SJSA1 (cell line): ENCODE results near the gene SMIM23. TPM values are rescaled to one million over a fixed set of nuclear protein-coding genes. Genes with fewer than 3 reads are reported as not detected.
A peak's percentile ranks its signal among the peaks of the same experiment; 100 is the strongest.

ENCODE experiments used
- DNase-seq, 2 experiments: peaks; one replicate each; pipeline ENCODE4 v3.0.0-alpha.2; 2015 to 2020; ENCODE audit warnings: low spot score in 2 of 2, low read depth in 1 of 2
- H3K27ac ChIP-seq: fragments of 250-450 bp; sonication (Bioruptor Pico); 2 replicates; pipeline ENCODE4 v1.5.1; 2020; ENCODE audit warnings: mild to moderate bottlenecking, moderate library complexity
- H3K27me3 ChIP-seq: fragments of 250-450 bp; sonication (Bioruptor Pico); replicated peaks from 2 replicates; pipeline ENCODE4 v1.5.1; 2020; ENCODE audit warnings: mild to moderate bottlenecking, moderate library complexity
- H3K36me3 ChIP-seq: fragments of 250-450 bp; sonication (Bioruptor Pico); 2 replicates; pipeline ENCODE4 v1.5.1; 2020; ENCODE audit warnings: mild to moderate bottlenecking
- H3K4me1 ChIP-seq: fragments of 250-450 bp; sonication (Bioruptor Pico); replicated peaks from 2 replicates; pipeline ENCODE4 v1.6.1; 2021; ENCODE audit warnings: mild to moderate bottlenecking
- H3K4me3 ChIP-seq: fragments of 250-450 bp; sonication (Bioruptor Pico); 2 replicates; pipeline ENCODE4 v1.5.1; 2020; ENCODE audit warnings: mild to moderate bottlenecking
- H3K9me3 ChIP-seq: fragments of 250-450 bp; sonication (Bioruptor Pico); replicated peaks from 2 replicates; pipeline ENCODE4 v1.5.1; 2020; ENCODE audit warnings: mild to moderate bottlenecking
- total RNA-seq: library from RNA; depleted of rRNA; stranded (reverse); fragments of >200 nt; shearing (Covaris generic); gene quantifications from 2 replicates; pipeline ENCODE4 v1.2.3, GENCODE V29; 2014; rRNA removed

SMIM23 gene
- total RNA-seq = not detected in 2 replicates

- Histone ChIP-seq H3K4me1 (no peaks in the 10 kb centered on the region), H3K4me3 (no peak within 1 kb of the TSS), H3K36me3 (no peaks in the 10 kb centered on the region), H3K27me3 (peaks cover 6% of the 10 kb centered on the region; the same call in 1 of the 2 replicates), H3K27ac (no peak within 1 kb of the TSS), H3K9me3 (no peaks in the 10 kb centered on the region)
- no peak for DNase-seq
Measured at GRCh38 chr5:171785517-171785916, at the start of gene SMIM23. Gene SMIM23 (plus strand): TSS chr5:171785817. CDS start chr5:171785872, 55 bp downstream.

DNA sequence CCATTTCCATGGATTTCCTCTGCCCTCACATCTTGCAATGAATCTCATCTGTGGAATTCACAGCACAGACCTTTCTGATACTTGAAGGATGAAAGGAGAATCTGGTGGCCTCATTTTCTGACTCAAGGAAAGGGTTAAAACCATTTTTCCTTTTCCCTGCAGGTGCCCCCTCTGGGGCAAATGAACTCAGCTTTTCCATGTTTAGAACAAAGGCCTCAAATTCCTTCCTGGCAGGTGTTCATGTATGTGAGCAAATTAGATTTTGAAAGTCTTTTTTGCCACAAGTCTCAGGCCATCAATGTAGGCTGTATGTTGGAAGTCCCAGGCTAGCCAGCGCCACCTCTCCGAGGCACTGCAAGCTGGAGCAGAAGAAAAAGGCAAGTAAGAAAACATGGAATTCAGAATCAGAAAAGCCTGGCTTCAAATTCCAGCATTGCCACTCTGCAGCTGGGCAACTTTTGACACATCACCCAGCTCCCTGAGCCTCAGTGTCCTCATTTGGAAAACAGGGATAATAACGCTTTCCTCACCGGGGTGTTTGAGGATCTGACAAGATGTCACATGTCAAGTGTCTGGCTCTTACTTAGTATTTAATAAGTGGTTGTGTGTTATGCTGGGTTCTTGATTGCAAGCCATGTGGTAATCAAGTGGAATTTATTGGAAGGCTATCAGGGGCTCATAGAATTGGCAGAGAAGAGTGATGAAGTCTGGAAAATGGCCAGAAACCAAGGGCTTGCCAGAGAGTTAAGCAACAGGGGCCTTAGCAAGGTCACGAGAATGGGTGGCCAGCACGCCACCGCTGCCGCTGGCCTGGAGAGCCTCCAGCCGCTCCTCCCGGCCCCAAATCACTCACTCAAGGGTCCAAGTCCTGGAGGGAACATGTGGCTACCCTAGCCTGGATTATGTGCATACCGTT, 48.4 kb upstream of the SMIM23 start:
- Histone ChIP-seq H3K4me1 (no peaks in the 10 kb centered on the region), H3K9me3 (no peaks in the 10 kb centered on the region), H3K4me3 (no peak overlapping the region), H3K36me3 (no peaks in the 10 kb centered on the region), H3K27me3 (no peaks in the 10 kb centered on the region), H3K27ac (no peak overlapping the region)
- no peak for DNase-seq

DNA sequence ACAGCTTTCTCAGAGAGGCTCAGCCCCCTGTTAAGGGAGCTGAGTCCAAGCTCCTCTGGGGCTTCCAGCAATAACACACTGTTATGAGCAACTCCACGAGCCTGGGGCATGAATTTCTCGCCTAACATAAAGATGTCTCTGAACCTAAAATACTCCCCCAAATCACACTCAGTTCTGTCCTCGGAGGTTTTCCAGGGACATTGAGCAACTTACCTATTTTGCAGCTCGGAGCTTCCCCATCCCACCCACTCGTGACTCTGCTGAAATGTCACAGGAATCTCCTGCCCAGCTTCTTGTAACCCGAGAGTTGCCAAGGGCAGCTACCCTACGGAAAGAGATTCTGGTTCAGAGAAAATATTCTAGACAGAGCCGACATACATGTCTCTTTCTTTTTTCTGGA, 47.1 kb upstream of the SMIM23 start:
- H3K27me3 ChIP-seq = no peaks in the 10 kb centered on the region
- no peak overlapping the region for H3K27ac ChIP-seq
- DNase-seq = no peak
- H3K9me3 ChIP-seq = no peaks in the 10 kb centered on the region
- no peaks in the 10 kb centered on the region for H3K36me3 ChIP-seq
- H3K4me1 ChIP-seq = no peaks in the 10 kb centered on the region
- no peak overlapping the region for H3K4me3 ChIP-seq

GRCh38 chr5:171739271-171739670, 46.3 kb upstream of the SMIM23 start:
- H3K27me3 ChIP-seq = no peaks in the 10 kb centered on the region
- DNase-seq = no peak
- no peaks in the 10 kb centered on the region for H3K9me3 ChIP-seq
- H3K36me3 ChIP-seq = no peaks in the 10 kb centered on the region
- no peak overlapping the region for H3K27ac ChIP-seq
- H3K4me3 ChIP-seq = no peak overlapping the region
- no peaks in the 10 kb centered on the region for H3K4me1 ChIP-seq

DNA sequence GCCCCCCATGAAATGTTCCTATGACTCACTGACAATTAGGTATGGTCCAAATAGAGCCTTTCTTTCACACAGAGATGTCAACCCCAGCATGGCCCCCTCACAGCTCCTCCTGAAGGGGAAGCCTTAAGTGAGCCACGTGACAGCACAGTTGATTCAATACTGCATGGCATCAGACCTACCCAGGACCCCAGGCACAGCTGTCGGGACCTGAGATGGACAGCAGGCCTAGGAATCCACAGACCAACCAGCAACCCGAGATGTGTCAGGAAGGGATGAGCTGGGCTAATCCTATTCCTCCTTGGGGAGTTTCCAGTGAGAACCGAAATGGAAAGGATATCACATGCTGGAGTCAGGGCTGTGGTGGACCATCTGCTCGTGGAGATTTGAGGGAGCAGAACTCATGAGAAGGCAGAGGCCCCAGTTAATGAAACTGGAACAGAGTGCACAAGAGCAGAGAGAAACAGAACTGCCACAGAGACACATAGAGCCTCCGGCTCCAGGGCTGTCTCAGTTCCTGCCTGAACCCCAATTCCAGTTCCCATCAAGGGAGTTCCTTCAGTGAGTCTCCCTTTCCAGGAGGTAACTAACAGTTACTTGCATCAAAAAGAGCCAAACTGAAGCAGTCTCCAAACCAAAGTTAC, 42.1 kb upstream of the SMIM23 start:
- H3K9me3 ChIP-seq = no peaks in the 10 kb centered on the region
- no peak overlapping the region for H3K4me3 ChIP-seq
- H3K27me3 ChIP-seq = no peaks in the 10 kb centered on the region
- no peaks in the 10 kb centered on the region for H3K4me1 ChIP-seq
- no peak for DNase-seq
- no peak overlapping the region for H3K27ac ChIP-seq
- H3K36me3 ChIP-seq = no peaks in the 10 kb centered on the region

GRCh38 chr5:171744264-171744663, 41.4 kb upstream of the SMIM23 start:
- DNase-seq = no peak
- no peaks in the 10 kb centered on the region for H3K27me3 ChIP-seq
- H3K36me3 ChIP-seq = no peaks in the 10 kb centered on the region

DNA sequence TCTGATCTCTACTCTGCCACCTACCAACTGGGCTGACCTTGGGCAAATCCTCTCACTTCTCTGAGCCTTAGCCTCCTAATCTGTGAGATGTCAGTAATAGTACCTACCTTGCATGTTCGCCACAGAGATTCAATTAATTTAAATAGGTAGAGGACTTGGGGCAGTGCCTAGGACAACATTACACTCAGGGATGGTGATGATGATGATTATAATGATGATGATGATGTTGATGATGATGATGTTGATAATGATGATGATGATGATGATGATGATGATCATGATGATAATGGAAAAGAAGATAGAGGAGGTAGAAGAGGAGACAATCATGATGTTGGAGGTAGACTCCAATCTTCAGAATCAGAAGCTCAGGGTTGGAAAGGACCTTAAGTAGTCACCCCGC, 40.7 kb upstream of the SMIM23 start:
- Histone ChIP-seq H3K4me1 (no peaks in the 10 kb centered on the region; the same call in 1 of the 2 replicates), H3K4me3 (no peak overlapping the region), H3K9me3 (no peaks in the 10 kb centered on the region), H3K27ac (no peak overlapping the region), H3K27me3 (no peaks in the 10 kb centered on the region), H3K36me3 (no peaks in the 10 kb centered on the region)
- no peak for DNase-seq

More at GRCh38 chr5:171744264-171744663, 41.4 kb upstream of the SMIM23 start:
- Histone ChIP-seq H3K4me1 (no peaks in the 10 kb centered on the region), H3K27ac (no peak overlapping the region), H3K4me3 (no peak overlapping the region), H3K9me3 (no peaks in the 10 kb centered on the region)

GRCh38 chr5:171745602-171746001, 40.0 kb upstream of the SMIM23 start:
- Histone ChIP-seq H3K27me3 (no peaks in the 10 kb centered on the region), H3K27ac (no peak overlapping the region), H3K4me3 (no peak overlapping the region), H3K9me3 (no peaks in the 10 kb centered on the region), H3K4me1 (peaks cover 6% of the 10 kb centered on the region), H3K36me3 (no peaks in the 10 kb centered on the region)
- DNase-seq = no peak

DNA sequence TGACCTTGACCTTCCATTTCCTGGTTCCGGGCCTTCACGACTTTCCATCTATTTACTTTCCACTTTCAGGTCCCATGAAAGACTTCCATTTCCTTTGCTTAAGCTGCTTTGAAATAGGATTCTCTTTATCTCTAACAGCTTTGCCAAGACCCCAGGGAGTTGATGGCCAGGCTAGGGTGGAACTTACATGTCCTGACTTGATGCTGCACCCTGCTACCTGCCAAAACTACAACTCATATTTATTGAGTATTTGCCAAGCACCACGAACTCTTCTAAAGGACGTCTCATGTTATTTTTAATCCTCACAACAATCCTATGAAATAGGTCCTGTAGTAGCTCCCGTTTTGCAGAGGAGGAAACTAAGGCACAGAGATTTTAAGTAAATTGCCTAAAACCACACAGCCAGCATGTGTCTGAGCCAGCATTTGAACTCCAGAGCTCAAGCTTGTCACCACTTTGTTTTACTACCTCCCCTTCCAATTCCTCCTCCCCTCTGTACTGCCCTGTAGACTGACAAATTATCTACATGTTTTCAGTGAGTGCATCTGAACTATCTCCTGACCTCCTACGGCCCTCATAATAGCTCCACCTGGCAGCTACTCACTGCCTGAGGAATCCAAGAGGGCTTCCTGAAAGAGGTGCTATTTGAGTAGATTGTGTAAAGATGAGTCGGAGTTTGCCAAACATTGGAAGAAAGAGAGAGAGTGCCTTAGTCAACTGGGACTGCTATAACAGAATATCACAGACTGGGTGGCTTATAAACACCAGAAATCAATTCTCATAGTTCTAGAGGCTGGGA, 38.4 kb upstream of the SMIM23 start:
- no peaks in the 10 kb centered on the region for H3K9me3 ChIP-seq
- no peaks in the 10 kb centered on the region for H3K36me3 ChIP-seq
- peaks cover 8% of the 10 kb centered on the region for H3K4me1 ChIP-seq
- no peak overlapping the region for H3K27ac ChIP-seq
- no peak for DNase-seq
- H3K27me3 ChIP-seq = no peaks in the 10 kb centered on the region
- no peak overlapping the region for H3K4me3 ChIP-seq

DNA sequence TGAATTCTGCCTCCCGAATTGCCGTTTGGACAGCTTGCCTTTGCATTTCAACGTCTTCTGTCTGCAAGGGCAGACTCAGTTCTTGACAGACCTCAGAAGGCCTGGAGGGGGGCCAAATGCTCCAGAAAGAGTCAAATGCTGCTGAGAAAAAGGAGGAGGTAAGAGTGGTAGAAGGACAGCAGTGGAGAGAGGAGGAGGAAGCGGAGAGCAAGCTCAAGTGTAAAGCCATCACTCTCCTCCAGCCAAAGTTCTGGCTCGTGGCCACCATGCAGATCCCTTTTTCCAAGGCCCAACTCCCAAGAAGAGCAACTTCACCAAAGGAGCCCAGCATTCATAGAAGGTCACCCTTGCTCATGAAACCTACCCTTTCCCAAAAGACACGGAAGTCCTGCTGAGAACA, 36.9 kb upstream of the SMIM23 start:
- H3K4me3 ChIP-seq = no peak overlapping the region
- H3K4me1 ChIP-seq = peaks cover 8% of the 10 kb centered on the region
- H3K27me3 ChIP-seq = no peaks in the 10 kb centered on the region
- no peak overlapping the region for H3K27ac ChIP-seq
- no peak for DNase-seq
- H3K36me3 ChIP-seq = no peaks in the 10 kb centered on the region
- no peaks in the 10 kb centered on the region for H3K9me3 ChIP-seq

GRCh38 chr5:171749365-171749764, 36.3 kb upstream of the SMIM23 start:
- H3K4me1 ChIP-seq = peaks cover 8% of the 10 kb centered on the region
- no peak overlapping the region for H3K4me3 ChIP-seq

GRCh38 chr5:171750311-171750788, 35.3 kb upstream of the SMIM23 start:
- DNase-seq = peak in 1 of 2 experiments; percentile 31
- Histone ChIP-seq H3K4me1 (peaks cover 8% of the 10 kb centered on the region), H3K36me3 (no peaks in the 10 kb centered on the region), H3K27ac (no peak overlapping the region), H3K4me3 (no peak overlapping the region), H3K27me3 (no peaks in the 10 kb centered on the region), H3K9me3 (no peaks in the 10 kb centered on the region)

More at GRCh38 chr5:171749365-171749764, 36.3 kb upstream of the SMIM23 start:
- no peak overlapping the region for H3K27ac ChIP-seq
- no peaks in the 10 kb centered on the region for H3K36me3 ChIP-seq
- no peaks in the 10 kb centered on the region for H3K27me3 ChIP-seq
- H3K9me3 ChIP-seq = no peaks in the 10 kb centered on the region
- DNase-seq = no peak

GRCh38 chr5:171755354-171755821, 30.2 kb upstream of the SMIM23 start:
- H3K36me3 ChIP-seq = no peaks in the 10 kb centered on the region
- H3K9me3 ChIP-seq = no peaks in the 10 kb centered on the region
- H3K27ac ChIP-seq = no peak overlapping the region
- H3K27me3 ChIP-seq = no peaks in the 10 kb centered on the region
- no peak overlapping the region for H3K4me3 ChIP-seq
- DNase-seq = no peak
- H3K4me1 ChIP-seq = peaks cover 18% of the 10 kb centered on the region
